GM06990 (cell line): ENCODE data around the gene GALNT16.

ENCODE experiments used
- DNase-seq: peaks from one replicate; pipeline ENCODE4 v3.0.0-alpha.2; 2011; ENCODE audit not compliant: insufficient read length; ENCODE audit errors: extremely low read depth
- H3K27me3 ChIP-seq: replicated peaks from 2 replicates; pipeline ENCODE4 v1.6.0; 2011; ENCODE audit warnings: low read length; ENCODE audit not compliant: control insufficient read depth, insufficient read depth
- H3K36me3 ChIP-seq: 2 replicates; pipeline ENCODE4 v1.5.1; 2011; ENCODE audit warnings: low read length; ENCODE audit not compliant: control insufficient read depth, insufficient read depth
- H3K4me3 ChIP-seq: replicated peaks from 2 replicates; pipeline ENCODE4 v1.5.1; 2011; ENCODE audit warnings: low read depth, mild to moderate bottlenecking, control low read depth, low read length
- TF ChIP-seq, protein P1 (sequence below): IDR thresholded peaks from 2 replicates; pipeline ENCODE4 v1.5.1; 2011; ENCODE audit warnings: low read length, control low read depth, mild to moderate bottlenecking, inconsistent platforms; ENCODE audit not compliant: insufficient read depth, poor library complexity, severe bottlenecking

GALNT16 gene

DNA sequence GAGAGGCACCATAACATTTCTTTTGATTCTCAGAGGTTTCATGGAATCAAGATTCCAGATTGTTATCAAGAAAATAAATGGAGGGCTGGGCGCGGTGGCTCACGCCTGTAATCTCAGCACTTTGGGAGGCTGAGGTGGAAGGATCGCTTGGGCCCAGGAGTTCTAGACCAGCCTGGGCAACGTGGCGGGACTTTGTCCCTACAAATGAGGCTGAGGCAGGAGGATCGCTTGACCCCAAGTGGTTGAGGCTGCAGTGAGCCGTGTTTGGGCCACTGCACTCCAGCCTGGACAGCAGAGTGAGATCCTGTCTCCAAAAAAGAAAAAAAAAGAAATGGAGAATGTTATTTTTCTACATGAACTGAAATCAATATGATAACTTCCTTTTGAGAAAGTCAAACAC lies 139.8 kb downstream of the GALNT16 start:
- TF ChIP-seq, protein P1, sequence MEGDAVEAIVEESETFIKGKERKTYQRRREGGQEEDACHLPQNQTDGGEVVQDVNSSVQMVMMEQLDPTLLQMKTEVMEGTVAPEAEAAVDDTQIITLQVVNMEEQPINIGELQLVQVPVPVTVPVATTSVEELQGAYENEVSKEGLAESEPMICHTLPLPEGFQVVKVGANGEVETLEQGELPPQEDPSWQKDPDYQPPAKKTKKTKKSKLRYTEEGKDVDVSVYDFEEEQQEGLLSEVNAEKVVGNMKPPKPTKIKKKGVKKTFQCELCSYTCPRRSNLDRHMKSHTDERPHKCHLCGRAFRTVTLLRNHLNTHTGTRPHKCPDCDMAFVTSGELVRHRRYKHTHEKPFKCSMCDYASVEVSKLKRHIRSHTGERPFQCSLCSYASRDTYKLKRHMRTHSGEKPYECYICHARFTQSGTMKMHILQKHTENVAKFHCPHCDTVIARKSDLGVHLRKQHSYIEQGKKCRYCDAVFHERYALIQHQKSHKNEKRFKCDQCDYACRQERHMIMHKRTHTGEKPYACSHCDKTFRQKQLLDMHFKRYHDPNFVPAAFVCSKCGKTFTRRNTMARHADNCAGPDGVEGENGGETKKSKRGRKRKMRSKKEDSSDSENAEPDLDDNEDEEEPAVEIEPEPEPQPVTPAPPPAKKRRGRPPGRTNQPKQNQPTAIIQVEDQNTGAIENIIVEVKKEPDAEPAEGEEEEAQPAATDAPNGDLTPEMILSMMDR: no peak
- DNase-seq: no peak
- Histone ChIP-seq H3K27me3 (no peaks in the 10 kb centered on the region), H3K4me3 (peak overlapping the region; percentile 83), H3K36me3 (peaks cover 2% of the 10 kb centered on the region)

DNA sequence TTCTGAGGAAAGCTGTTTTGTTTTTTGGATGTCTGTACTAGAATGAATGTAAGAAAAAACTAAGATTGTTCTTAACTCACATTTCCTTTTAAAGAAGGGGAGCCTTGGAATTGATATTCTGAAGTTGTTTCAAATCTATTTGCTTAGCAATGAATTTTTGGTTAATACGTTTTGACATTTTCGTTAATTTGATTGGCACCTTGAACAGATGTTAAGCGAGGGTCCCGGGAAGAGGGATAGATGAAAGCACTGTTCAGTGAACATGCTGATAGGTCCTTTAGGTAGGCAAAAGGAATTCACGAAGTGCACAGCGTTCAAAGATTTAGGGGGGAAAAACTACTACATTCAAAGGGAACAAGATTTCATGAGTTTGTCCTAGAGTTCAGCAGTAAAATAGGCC lies 140.2 kb downstream of the GALNT16 start:
- Histone ChIP-seq H3K27me3 (no peaks in the 10 kb centered on the region), H3K4me3 (peak overlapping the region; percentile 83), H3K36me3 (no peaks in the 10 kb centered on the region; the same call in none of the 2 replicates)
- DNase-seq: no peak
- TF ChIP-seq, protein P1: no peak

DNA sequence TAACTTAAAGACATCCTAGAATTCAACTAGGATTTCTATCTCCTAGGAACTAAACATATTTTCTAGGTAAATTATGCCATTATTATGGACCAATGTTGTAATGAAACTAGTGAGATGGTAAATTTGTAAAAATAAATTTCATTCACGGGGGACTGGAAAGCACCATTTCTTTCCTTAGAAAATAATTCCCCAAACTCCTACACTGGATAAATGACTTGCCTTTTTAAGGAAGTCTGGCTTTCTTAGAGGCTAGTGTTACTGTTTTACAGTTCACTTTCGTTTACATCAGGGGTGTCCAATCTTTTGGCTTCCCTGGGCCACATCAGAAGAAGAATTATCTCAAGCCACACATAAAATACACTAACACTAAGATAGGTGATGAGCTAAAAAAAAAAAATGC lies 141.9 kb downstream of the GALNT16 start:
- TF ChIP-seq, protein P1: no peak
- H3K27me3 ChIP-seq: no peaks in the 10 kb centered on the region
- H3K4me3 ChIP-seq: peak overlapping the region; percentile 3; the same call in 1 of the 2 replicates
- no peak for DNase-seq
- H3K36me3 ChIP-seq: no peaks in the 10 kb centered on the region; the same call in none of the 2 replicates

DNA sequence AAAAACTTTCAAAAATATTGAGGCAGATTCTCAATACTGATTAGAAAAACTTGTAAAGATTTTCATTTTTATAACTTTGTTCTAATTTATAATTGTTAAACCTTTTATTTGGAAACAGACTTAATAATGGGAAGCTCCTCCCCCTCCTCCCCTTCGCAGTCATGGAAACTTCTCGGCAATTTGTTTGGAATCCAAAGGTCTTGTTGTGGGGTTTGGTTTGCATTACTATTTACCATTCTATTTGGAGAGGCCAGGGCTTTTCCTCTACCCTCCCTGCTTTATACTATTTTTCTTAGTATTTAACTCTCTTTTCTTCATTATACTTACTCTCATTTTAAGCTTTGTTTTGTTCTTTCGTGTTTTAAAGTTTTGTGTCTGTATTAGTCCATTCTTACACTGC lies 144.5 kb downstream of the GALNT16 start:
- DNase-seq: no peak
- Histone ChIP-seq H3K27me3 (no peaks in the 10 kb centered on the region), H3K36me3 (no peaks in the 10 kb centered on the region; the same call in none of the 2 replicates), H3K4me3 (no peak overlapping the region)
- TF ChIP-seq, protein P1: no peak

DNA sequence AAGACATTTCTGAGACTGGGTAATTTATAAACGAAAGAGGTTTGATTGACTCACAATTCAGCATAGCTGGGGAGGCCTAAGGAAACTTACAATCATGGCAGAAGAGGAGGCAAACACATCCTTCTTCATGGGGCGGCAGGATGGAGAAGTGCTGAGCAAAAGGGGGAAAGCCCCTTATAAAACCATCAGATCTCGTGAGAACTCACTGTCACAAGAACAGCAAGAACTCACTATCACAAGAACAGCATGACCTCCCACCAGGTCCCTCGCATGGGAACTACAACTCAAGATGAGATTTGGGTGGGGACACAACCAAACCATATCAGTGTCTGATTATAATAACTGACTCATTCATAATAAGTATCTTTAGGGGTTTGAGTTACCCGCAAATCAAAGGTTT lies 144.9 kb downstream of the GALNT16 start:
- no peaks in the 10 kb centered on the region; the same call in none of the 2 replicates for H3K36me3 ChIP-seq
- no peak overlapping the region for H3K4me3 ChIP-seq
- DNase-seq: no peak
- TF ChIP-seq, protein P1: no peak
- no peaks in the 10 kb centered on the region for H3K27me3 ChIP-seq

DNA sequence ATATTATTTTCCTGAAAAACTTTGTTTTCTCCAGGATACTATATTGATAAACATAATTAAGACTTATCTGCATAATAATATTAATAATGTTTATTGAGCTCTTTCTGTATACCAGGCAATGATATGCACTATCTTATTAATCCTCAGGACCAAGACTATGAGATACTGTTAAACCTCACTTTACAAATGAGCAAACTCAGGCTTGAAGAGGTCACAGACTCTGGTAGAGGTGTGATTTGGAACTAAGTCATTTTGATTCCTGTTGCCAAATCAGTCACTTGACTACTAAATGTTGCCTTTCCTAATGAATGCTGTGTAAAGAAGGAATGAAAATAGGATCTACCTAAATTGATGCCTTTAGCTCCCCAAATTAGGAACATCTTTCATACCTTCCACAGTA lies 145.8 kb downstream of the GALNT16 start:
- Histone ChIP-seq H3K36me3 (no peaks in the 10 kb centered on the region; the same call in none of the 2 replicates), H3K27me3 (no peaks in the 10 kb centered on the region), H3K4me3 (no peak overlapping the region)
- TF ChIP-seq, protein P1: no peak
- DNase-seq: no peak
